ENCODE results near the gene MYBPHL. TPM values are rescaled to one million over a fixed set of nuclear protein-coding genes. Genes with fewer than 3 reads are reported as not detected.

The MYBPHL gene, protein sequence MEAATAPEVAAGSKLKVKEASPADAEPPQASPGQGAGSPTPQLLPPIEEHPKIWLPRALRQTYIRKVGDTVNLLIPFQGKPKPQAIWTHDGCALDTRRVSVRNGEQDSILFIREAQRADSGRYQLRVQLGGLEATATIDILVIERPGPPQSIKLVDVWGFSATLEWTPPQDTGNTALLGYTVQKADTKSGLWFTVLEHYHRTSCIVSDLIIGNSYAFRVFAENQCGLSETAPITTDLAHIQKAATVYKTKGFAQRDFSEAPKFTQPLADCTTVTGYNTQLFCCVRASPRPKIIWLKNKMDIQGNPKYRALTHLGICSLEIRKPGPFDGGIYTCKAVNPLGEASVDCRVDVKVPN
- 1 to 10 TPM in 1 of 4 donors, not detected in 3; 3.1 TPM for total RNA-seq

- Histone ChIP-seq H3K27ac (peak within 1 kb of the TSS in 3 of 4 donors; percentile 52 to 74 (median 58)), H3K9me3 (no peaks in the 10 kb centered on the region), H3K36me3 (peaks cover 0 to 30% of the 10 kb centered on the region in 2 donors), H3K27me3 (no peaks in the 10 kb centered on the region), H3K4me1 (peaks cover 20 to 49% of the 10 kb centered on the region in 2 donors), H3K4me3 (no peak within 1 kb of the TSS)
- ATAC-seq (no peak), DNase-seq (no peak)
- in situ Hi-C loops (cut with MboI; ENCODE audit: low sequenced_read_pairs in 4 of 4) (no loop called here), intact Hi-C loops (cut with DNase I; ENCODE audit: low total_unique reads) (no loop called here)
- no peak for TF ChIP-seq CTCF (IDR thresholded peaks at IDR 0.05 in 4 of 5, conservative IDR thresholded peaks at IDR 0.05 in 1 of 5)
- TF ChIP-seq POLR2A (IDR thresholded peaks at IDR 0.05): no peak
Observed at GRCh38 chr1:109306832-109307273, at the start of gene MYBPHL. Gene MYBPHL, minus strand, starts transcription at chr1:109307011. Its CDS starts 20 bp downstream, at chr1:109306991.

- no peak overlapping the region for H3K4me3 ChIP-seq
- H3K4me1 ChIP-seq: peaks cover 10 to 17% of the 10 kb centered on the region in 2 donors
- H3K9me3 ChIP-seq: no peaks in the 10 kb centered on the region
- ATAC-seq (no peak), DNase-seq (no peak)
- H3K27me3 ChIP-seq: no peaks in the 10 kb centered on the region
- H3K36me3 ChIP-seq: peaks cover 0 to 40% of the 10 kb centered on the region in 2 donors
- no peak for TF ChIP-seq CTCF (IDR thresholded peaks at IDR 0.05 in 4 of 5, conservative IDR thresholded peaks at IDR 0.05 in 1 of 5)
- no peak for TF ChIP-seq POLR2A (IDR thresholded peaks at IDR 0.05)
- peak overlapping the region in 2 of 4 donors; percentile 33 for H3K27ac ChIP-seq
- in situ Hi-C loops (cut with MboI; ENCODE audit: low sequenced_read_pairs in 4 of 4): no loop called here
- intact Hi-C loops (cut with DNase I; ENCODE audit: low total_unique reads): no loop called here
Observed at GRCh38 chr1:109356505-109356904, 49.7 kb upstream of the MYBPHL start.

DNA sequence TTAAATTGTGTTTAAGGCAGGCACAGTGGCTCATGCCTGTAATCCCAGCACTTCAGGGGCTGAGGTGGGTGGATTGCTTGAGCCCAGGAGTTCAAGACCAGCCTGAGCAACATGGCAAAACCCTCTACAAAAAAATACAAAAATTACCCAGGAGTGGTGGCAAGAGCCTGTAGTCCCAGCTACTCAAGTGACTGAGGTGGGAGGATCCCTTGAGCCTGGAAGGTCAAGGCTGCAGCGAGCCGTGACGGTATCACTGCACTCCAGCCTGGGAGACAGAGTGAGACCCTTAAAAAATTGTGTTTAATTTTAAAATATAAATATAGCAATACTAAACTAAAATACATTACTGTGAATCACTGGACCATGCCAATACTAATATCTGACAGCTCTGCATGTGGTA, 48.1 kb upstream of the MYBPHL start:
- Histone ChIP-seq H3K36me3 (peaks cover 0 to 56% of the 10 kb centered on the region in 2 donors), H3K27me3 (no peaks in the 10 kb centered on the region), H3K4me1 (peaks cover 0 to 9% of the 10 kb centered on the region in 2 donors), H3K27ac (peak overlapping the region in 2 of 4 donors; percentile 5 to 33), H3K9me3 (no peaks in the 10 kb centered on the region), H3K4me3 (no peak overlapping the region)
- no peak for TF ChIP-seq CTCF (IDR thresholded peaks at IDR 0.05 in 4 of 5, conservative IDR thresholded peaks at IDR 0.05 in 1 of 5)
- no peak for TF ChIP-seq POLR2A (IDR thresholded peaks at IDR 0.05)
- in situ Hi-C loops (cut with MboI; ENCODE audit: low sequenced_read_pairs in 4 of 4) (no loop called here), intact Hi-C loops (cut with DNase I; ENCODE audit: low total_unique reads) (loop anchor here (5.0 kb wide), 1 partner anchor 53 kb away; no protein-coding TSS in a partner anchor)
- no peak for DNase-seq
- no peak for ATAC-seq

DNA sequence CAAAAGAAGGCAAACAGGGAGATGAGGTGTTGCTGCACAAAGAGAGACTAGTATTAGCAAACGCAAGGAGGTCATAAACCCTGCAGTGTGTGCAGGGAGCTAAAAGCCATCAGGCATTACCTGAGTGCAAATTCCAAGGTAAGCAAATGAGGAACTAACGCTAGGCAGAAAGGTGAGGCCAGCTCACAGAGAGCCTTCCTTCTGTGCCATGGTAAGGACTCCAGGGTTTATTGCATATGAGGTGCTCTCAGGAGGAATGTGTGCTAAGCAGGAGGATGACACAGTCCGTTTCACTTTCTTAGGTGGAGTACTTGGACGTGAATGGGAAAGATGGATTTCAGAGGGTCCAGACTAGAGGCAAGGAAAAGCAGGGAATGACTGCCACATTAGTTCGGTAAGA, 44.6 kb upstream of the MYBPHL start:
- TF ChIP-seq POLR2A (IDR thresholded peaks at IDR 0.05) (no peak), CTCF (IDR thresholded peaks at IDR 0.05 in 4 of 5, conservative IDR thresholded peaks at IDR 0.05 in 1 of 5) (no peak)
- in situ Hi-C loops (cut with MboI; ENCODE audit: low sequenced_read_pairs in 4 of 4) (no loop called here), intact Hi-C loops (cut with DNase I; ENCODE audit: low total_unique reads) (loop anchor here (5.0 kb wide), 1 partner anchor 49 kb away; no protein-coding TSS in a partner anchor)
- peaks cover 0 to 82% of the 10 kb centered on the region in 2 donors for H3K36me3 ChIP-seq
- no peaks in the 10 kb centered on the region for H3K4me1 ChIP-seq
- H3K27ac ChIP-seq: no peak overlapping the region
- no peak overlapping the region for H3K4me3 ChIP-seq
- H3K9me3 ChIP-seq: no peaks in the 10 kb centered on the region
- DNase-seq (no peak), ATAC-seq (no peak)
- no peaks in the 10 kb centered on the region for H3K27me3 ChIP-seq
